IPS-18a (cell line): ENCODE data around the gene HAP1.

Experiments
- H3K27ac ChIP-seq: one replicate; pipeline ENCODE4 v1.5.1; 2013; ENCODE audit warnings: low read length
- H3K27me3 ChIP-seq: one replicate; pipeline ENCODE4 v1.6.1; 2013; ENCODE audit warnings: mild to moderate bottlenecking, low read length; ENCODE audit not compliant: control insufficient read depth, insufficient read depth
- H3K36me3 ChIP-seq: one replicate; pipeline ENCODE4 v1.6.1; 2013; ENCODE audit warnings: low read depth, low read length; ENCODE audit not compliant: control insufficient read depth
- H3K4me1 ChIP-seq: one replicate; pipeline ENCODE4 v1.6.1; 2013; ENCODE audit warnings: low read depth, low read length; ENCODE audit not compliant: control insufficient read depth
- H3K4me3 ChIP-seq: one replicate; pipeline ENCODE4 v1.5.1; 2013; ENCODE audit warnings: low read length
- H3K9ac ChIP-seq: one replicate; pipeline ENCODE4 v1.6.1; 2013; ENCODE audit warnings: mild to moderate bottlenecking, low read length, moderate library complexity
- H3K9me3 ChIP-seq: one replicate; pipeline ENCODE4 v1.6.1; 2013; ENCODE audit warnings: low read depth, low read length; ENCODE audit not compliant: control insufficient read depth

The HAP1 gene

GRCh38 chr17:41695954-41696757 is 38.3 kb downstream of the HAP1 start:
- no peak overlapping the region for H3K27ac ChIP-seq
- H3K27me3 ChIP-seq = no peaks in the 10 kb centered on the region
- H3K9ac ChIP-seq = no peak overlapping the region
- H3K4me1 ChIP-seq = no peaks in the 10 kb centered on the region
- H3K4me3 ChIP-seq = no peak overlapping the region
- H3K9me3 ChIP-seq = no peaks in the 10 kb centered on the region
- H3K36me3 ChIP-seq = peaks cover 25% of the 10 kb centered on the region

- H3K27me3 ChIP-seq = no peaks in the 10 kb centered on the region
- H3K36me3 ChIP-seq = peaks cover 35% of the 10 kb centered on the region
- H3K9ac ChIP-seq = no peak overlapping the region
- H3K4me1 ChIP-seq = no peaks in the 10 kb centered on the region
- H3K9me3 ChIP-seq = no peaks in the 10 kb centered on the region
- no peak overlapping the region for H3K27ac ChIP-seq
- no peak overlapping the region for H3K4me3 ChIP-seq
These were observed 39.2 kb downstream of the HAP1 start for GRCh38 chr17:41695134-41695661.

GRCh38 chr17:41692722-41693521 is 41.5 kb downstream of the HAP1 start:
- H3K4me3 ChIP-seq = no peak overlapping the region
- H3K4me1 ChIP-seq = no peaks in the 10 kb centered on the region
- H3K9ac ChIP-seq = no peak overlapping the region
- H3K9me3 ChIP-seq = no peaks in the 10 kb centered on the region
- no peaks in the 10 kb centered on the region for H3K27me3 ChIP-seq
- H3K36me3 ChIP-seq = peaks cover 43% of the 10 kb centered on the region
- H3K27ac ChIP-seq = no peak overlapping the region

- H3K4me3 ChIP-seq = no peak overlapping the region
- no peaks in the 10 kb centered on the region for H3K27me3 ChIP-seq
- no peaks in the 10 kb centered on the region for H3K4me1 ChIP-seq
- H3K9me3 ChIP-seq = no peaks in the 10 kb centered on the region
- peaks cover 43% of the 10 kb centered on the region for H3K36me3 ChIP-seq
- no peak overlapping the region for H3K9ac ChIP-seq
- H3K27ac ChIP-seq = no peak overlapping the region
These were observed 43.2 kb downstream of the HAP1 start for GRCh38 chr17:41691031-41691777.

GRCh38 chr17:41690497-41690896 is 43.9 kb downstream of the HAP1 start:
- H3K9me3 ChIP-seq = no peaks in the 10 kb centered on the region
- peak overlapping the region; percentile 96 for H3K9ac ChIP-seq
- peak overlapping the region; percentile 90 for H3K4me3 ChIP-seq
- peaks cover 43% of the 10 kb centered on the region for H3K36me3 ChIP-seq
- H3K27ac ChIP-seq = peak overlapping the region; percentile 89
- no peaks in the 10 kb centered on the region for H3K27me3 ChIP-seq
- H3K4me1 ChIP-seq = no peaks in the 10 kb centered on the region

- H3K27ac ChIP-seq = peak overlapping the region; percentile 89
- no peaks in the 10 kb centered on the region for H3K4me1 ChIP-seq
- peaks cover 43% of the 10 kb centered on the region for H3K36me3 ChIP-seq
These were observed 44.7 kb downstream of the HAP1 start for GRCh38 chr17:41689497-41690299.

GRCh38 chr17:41688641-41689496 is 45.6 kb downstream of the HAP1 start, which contains the start of gene EIF1:
TSS of gene EIF1 (plus strand) at chr17:41688885. CDS start at chr17:41689039, 154 bp downstream.
- no peaks in the 10 kb centered on the region for H3K4me1 ChIP-seq
- H3K36me3 ChIP-seq = peaks cover 43% of the 10 kb centered on the region
- H3K9me3 ChIP-seq = no peaks in the 10 kb centered on the region

More at GRCh38 chr17:41689497-41690299, 44.7 kb downstream of the HAP1 start:
- Histone ChIP-seq H3K4me3 (peak overlapping the region; percentile 90), H3K9me3 (no peaks in the 10 kb centered on the region), H3K27me3 (no peaks in the 10 kb centered on the region), H3K9ac (peak overlapping the region; percentile 96)

GRCh38 chr17:41687828-41688640 is 46.4 kb downstream of the HAP1 start:
- Histone ChIP-seq H3K9me3 (no peaks in the 10 kb centered on the region), H3K4me3 (peak overlapping the region; percentile 90), H3K4me1 (no peaks in the 10 kb centered on the region), H3K27me3 (no peaks in the 10 kb centered on the region), H3K27ac (no peak overlapping the region), H3K36me3 (peaks cover 37% of the 10 kb centered on the region), H3K9ac (peak overlapping the region; percentile 62)

More at GRCh38 chr17:41688641-41689496, 45.6 kb downstream of the HAP1 start, which contains the start of gene EIF1:
- no peaks in the 10 kb centered on the region for H3K27me3 ChIP-seq
- peak within 1 kb of the TSS; percentile 96 for H3K9ac ChIP-seq
- peak within 1 kb of the TSS; percentile 93 for H3K27ac ChIP-seq
- H3K4me3 ChIP-seq = peak within 1 kb of the TSS; percentile 90

- Histone ChIP-seq H3K36me3 (peaks cover 19% of the 10 kb centered on the region), H3K9me3 (no peaks in the 10 kb centered on the region), H3K27ac (no peak overlapping the region), H3K27me3 (no peaks in the 10 kb centered on the region), H3K9ac (no peak overlapping the region), H3K4me3 (no peak overlapping the region), H3K4me1 (no peaks in the 10 kb centered on the region)
These were observed 48.2 kb downstream of the HAP1 start for GRCh38 chr17:41686281-41686680.
